HG02763 (cell line): ENCODE measurements around the gene CCR7.

Experiments used
- ATAC-seq: cut with Tn5 transposase; IDR thresholded peaks from one replicate; pipeline ENCODE4 v1.9.1; 2021; ENCODE audit warnings: mild to moderate bottlenecking, moderate library complexity; ENCODE audit not compliant: unreplicated experiment

CCR7 gene, protein sequence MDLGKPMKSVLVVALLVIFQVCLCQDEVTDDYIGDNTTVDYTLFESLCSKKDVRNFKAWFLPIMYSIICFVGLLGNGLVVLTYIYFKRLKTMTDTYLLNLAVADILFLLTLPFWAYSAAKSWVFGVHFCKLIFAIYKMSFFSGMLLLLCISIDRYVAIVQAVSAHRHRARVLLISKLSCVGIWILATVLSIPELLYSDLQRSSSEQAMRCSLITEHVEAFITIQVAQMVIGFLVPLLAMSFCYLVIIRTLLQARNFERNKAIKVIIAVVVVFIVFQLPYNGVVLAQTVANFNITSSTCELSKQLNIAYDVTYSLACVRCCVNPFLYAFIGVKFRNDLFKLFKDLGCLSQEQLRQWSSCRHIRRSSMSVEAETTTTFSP

DNA sequence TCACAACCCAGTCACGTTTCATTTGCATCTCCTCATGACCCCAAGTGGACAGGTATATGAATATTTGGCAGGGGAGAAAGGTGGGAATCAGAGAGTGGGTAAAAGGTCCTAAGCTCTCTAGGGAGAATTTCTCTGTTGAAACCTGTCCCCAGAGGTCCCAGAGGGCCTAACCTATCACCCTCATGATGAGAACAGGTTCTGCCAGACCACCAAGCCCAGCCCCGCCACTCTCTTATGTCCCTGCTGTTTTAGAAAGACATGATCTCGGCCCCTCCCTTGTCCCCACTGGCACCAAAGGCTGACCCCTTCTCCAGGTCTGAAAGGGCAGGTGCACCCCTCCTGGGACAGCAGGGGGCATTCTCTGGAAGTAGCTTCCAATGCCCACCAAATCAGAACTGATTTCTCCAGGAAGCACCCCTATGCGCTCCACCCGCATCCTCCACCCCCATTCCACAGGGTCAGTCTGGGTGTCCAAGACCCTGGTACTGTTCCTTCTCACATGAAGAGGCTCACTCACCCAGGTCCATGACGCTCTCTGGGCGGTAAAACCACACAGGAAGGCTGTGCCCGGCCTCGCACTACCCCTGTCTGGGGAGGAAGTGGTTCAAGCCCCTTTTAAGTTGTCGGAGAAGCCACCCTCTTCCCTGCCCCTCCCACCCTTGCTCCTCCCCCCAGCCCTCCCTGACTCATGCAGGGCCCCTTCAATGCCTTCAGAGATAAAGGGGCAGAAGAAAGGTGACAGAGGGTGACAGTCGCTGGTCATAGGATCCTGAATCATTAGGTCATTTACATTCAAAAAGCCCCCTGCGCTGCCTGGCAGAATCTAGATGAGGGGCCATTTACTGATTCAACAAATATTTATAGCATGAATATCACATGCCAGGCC lies at the start of gene CCR7:
TSS of gene CCR7 (minus strand) at position 590 of the 886 bp plus-strand sequence. CDS start at position 527, 63 bp downstream.
- ATAC-seq, result no peak

- no peak for ATAC-seq
Observed at GRCh38 chr17:40614431-40615067, 49.3 kb upstream of the CCR7 start.

DNA sequence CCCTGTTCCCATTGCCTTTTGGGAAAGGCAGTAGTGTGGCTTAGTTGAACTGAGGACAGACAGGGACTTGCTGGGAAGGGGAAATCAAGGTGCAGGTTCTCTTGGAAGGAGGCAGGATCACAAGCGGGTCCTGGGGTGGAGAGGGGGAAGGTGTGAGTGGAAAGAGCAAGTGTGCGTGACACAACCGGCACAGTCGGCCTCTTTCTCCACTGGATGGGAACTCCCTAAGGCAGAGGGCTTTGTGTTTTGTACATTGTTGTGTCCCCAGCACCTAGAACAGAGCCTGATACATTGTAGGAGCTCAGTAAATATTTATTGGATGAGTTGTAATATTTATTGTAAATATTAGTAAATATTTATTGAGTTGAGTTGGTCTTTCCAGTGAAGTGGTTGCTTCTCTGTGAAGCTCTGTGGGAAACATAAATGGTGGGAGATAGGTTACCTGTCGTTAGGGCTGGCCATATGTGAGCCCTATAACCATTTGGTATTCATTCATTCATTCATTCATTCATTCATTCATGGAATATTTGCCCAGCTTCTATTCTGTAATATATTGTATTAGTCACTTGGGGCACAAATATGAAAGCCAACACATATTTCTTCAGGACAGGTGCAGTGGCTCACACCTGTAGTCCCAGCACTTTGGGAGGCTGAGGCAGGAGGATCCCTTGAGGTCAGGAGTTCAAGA lies 48.3 kb upstream of the CCR7 start:
- ATAC-seq, result no peak

GRCh38 chr17:40612599-40613244 lies 47.5 kb upstream of the CCR7 start:
- ATAC-seq, result no peak

- ATAC-seq, result no peak
Observed at GRCh38 chr17:40611840-40612474, 46.7 kb upstream of the CCR7 start.

GRCh38 chr17:40610359-40610758 lies 45.1 kb upstream of the CCR7 start:
- ATAC-seq, result no peak

DNA sequence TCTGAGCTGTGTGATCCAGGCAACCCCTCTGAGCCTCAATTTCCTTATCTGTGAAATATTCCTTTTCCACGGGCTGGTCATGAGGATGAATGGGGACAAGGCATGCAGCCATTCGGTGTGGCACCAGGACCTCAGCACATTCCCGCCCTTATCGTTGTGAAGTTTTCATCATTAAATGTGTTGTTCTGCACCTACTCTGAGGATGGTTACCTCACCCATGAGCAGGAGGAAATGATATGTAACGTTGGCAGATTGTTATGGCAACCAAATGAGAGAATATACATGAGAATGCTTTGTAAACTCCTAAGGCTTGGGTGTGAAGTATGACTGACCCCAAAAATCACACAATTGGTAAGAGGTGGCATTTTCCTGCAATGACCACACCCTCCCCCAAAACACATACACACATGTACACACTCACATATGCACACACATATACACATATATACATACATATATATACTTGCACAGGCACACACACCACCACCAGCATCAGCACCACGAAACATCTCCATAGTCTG lies 42.8 kb upstream of the CCR7 start:
- ATAC-seq, result no peak

DNA sequence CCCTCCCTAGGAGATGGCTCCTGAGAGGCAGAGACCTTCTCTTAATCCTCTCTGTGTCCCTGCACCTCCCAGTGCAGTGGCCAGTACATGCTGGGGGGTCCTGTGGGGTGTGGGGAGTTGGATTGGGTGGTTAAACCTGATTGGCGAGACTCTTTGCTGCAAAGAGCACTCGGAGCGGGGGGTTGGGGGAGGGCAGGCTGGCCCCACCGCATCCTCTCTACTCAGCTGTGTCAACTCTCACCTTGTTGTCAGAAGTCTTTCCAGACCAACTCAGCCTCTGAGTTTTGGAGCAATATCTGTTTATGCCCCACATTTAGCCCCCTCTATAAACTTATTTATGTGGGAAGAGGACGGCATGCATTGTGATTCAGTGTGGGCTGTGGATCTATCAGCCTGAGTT lies 42.4 kb upstream of the CCR7 start:
- no peak for ATAC-seq

- no peak for ATAC-seq
Observed at GRCh38 chr17:40606548-40607353, 41.5 kb upstream of the CCR7 start.

DNA sequence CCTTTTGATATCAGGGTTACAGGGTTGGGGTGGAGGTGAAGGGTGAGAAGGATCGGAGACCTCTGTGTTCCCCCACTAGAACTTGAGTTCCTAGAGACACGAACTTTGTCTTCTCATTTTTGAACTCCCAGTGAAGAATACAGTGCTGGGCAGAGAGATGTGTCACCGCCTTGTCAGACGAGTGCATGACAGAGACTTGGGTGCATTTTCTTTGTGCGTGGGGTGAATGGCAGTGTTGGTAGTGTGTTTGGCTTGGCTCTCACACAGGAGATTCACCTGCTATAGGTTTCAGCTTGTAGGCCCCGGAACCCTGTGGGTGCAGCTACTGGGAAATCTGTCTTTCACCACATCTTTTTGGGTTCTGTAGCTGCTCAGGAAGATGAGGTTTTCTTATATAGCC lies 40.0 kb upstream of the CCR7 start:
- no peak for ATAC-seq

DNA sequence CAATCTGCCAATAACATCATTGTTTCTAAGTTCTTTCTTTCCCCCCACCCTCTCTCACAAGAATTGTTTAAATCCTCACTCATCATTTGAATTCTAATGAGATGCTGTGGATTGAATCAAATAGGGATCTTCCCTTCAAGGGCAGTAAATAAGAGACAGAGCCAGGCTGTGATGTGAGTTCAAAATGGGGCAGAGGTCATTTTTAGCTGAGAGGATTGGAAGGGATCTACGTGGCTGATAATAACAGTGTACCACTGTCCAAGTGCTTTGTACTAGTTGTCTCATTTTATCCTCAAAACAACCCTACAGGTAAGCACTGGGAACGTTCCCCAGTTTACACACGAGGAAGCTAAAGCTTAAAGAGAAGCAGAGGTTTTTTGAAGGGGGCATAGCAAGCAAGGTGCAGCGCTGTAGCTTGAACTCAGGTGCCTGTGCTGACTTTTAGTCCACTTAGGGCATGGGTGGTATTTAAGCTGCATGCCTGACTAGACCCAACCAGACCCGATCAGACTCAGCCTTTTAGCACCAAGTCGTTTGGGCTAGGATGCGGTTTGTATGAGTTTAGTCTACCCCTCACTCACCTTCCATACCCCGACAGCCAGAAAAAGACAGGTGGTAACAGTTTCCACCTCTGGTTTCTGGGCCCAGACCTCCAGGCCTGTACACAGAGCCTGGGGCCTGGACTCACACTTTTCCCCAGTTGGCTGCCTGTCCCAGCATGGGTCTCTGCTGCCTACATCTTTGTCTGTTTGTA lies 39.2 kb upstream of the CCR7 start:
- ATAC-seq, result no peak

GRCh38 chr17:40602445-40603443 lies 37.5 kb upstream of the CCR7 start:
- ATAC-seq, result no peak

GRCh38 chr17:40600486-40601046 lies 35.3 kb upstream of the CCR7 start:
- ATAC-seq, result no peak

GRCh38 chr17:40599468-40599763 lies 34.1 kb upstream of the CCR7 start:
- no peak for ATAC-seq

DNA sequence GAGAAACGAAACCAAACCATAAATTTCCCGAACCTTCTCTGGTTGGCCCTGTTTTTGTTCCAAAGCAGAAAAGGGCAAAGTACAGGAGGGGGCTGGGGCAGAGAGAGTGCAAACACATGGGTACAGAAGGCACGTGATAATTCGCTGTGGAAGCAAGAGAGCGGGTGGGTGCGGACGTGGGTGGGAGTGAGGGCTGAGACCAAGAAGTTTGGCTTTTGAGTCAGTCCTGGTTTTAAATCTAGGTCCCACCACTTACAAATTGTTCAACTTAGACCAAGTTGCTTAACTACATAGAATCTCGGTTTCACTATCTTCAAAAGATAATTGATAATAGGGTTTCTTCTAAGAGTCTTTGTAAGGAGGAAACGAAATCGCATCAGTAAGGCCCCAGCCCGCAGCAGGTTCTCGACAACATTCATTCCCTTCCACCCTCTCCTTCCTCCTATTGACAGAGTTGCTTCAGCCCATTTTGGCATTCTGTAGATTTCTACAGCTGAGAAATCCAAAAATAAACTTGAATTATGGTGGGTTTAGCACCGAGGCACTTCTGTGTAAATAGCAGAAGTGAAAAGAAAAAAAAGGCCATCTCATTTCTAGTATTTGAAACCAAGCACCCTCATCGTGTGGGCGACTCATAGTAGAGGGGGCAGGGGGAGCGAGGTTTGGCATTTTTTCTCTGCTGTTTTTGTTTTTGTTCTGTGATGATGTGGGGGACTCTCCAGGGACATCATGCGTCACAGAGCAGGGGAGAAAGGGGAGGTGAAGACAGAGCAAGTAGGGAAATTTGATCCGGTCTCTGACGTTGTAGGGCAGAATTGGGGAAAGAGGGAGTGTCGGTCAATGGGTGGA lies 33.6 kb upstream of the CCR7 start:
- ATAC-seq, result peak; percentile 54

- no peak for ATAC-seq
Observed at GRCh38 chr17:40598301-40598618, 33.0 kb upstream of the CCR7 start.
